SK-N-SH treated with all-trans-retinoic acid at 6 μM for 48 hours (cell line): ENCODE measurements around the gene IGFN1.

Source experiments
- ARNTL ChIP-seq: fragments of 450-650 bp; formaldehyde crosslinking; IDR thresholded peaks from 2 replicates; pipeline ENCODE4 v1.5.0; 2020; ENCODE audit warnings: low read depth, mild to moderate bottlenecking, moderate library complexity, borderline replicate concordance
- PATZ1 ChIP-seq: fragments of 250-450 bp; sonication (Bioruptor Pico); IDR thresholded peaks from 2 replicates; pipeline ENCODE4 v1.8.0; 2020; ENCODE audit warnings: mild to moderate bottlenecking, moderate library complexity, borderline replicate concordance
- TOX ChIP-seq: fragments of 250-450 bp; sonication (Bioruptor Pico); IDR thresholded peaks from 2 replicates; pipeline ENCODE4 v1.8.0; 2021; ENCODE audit warnings: mild to moderate bottlenecking, moderate library complexity, borderline replicate concordance
- ZFP30 ChIP-seq: fragments of 450-650 bp; formaldehyde crosslinking; IDR thresholded peaks from 2 replicates; pipeline ENCODE4 v1.5.0; 2022; ENCODE audit warnings: mild to moderate bottlenecking, moderate library complexity
- ZNF70 ChIP-seq: fragments of 450-650 bp; formaldehyde crosslinking; IDR thresholded peaks from 2 replicates; pipeline ENCODE4 v1.5.0; 2020; ENCODE audit warnings: mild to moderate bottlenecking, moderate library complexity

GRCh38 chr1:201190624-201191051, at the start of gene IGFN1:
- TF ChIP-seq ZFP30 (no peak), ZNF70 (CRISPR knock-in tag) (no peak), ARNTL (CRISPR knock-in tag) (no peak), TOX (CRISPR knock-in tag) (no peak), PATZ1 (CRISPR knock-in tag) (no peak)
